NCI-H774 (cell line): ENCODE results near the gene SULT2B1.
"Not testable (repeated sequence)": the region's sequence is repeated elsewhere in the genome, so short reads cannot be mapped to it uniquely, and the experiment has no call there.

Source experiments
- DNase-seq: peaks from one replicate; lab custom pipeline; 2025; lab: John Stamatoyannopoulos, UW

Gene SULT2B1

GRCh38 chr19:48529156-48529555, 22.8 kb upstream of the SULT2B1 start:
- no peak for DNase-seq

- DNase-seq: no peak
These were observed 21.8 kb upstream of the SULT2B1 start for GRCh38 chr19:48530066-48530720.

GRCh38 chr19:48530770-48531169, 21.2 kb upstream of the SULT2B1 start:
- no peak for DNase-seq

GRCh38 chr19:48533770-48534169, 18.2 kb upstream of the SULT2B1 start:
- no peak for DNase-seq

GRCh38 chr19:48537541-48537940, 14.4 kb upstream of the SULT2B1 start:
- DNase-seq: no peak

GRCh38 chr19:48538057-48538456, 13.9 kb upstream of the SULT2B1 start:
- DNase-seq: not testable (repeated sequence)

- peak; percentile 90 for DNase-seq
These were observed 12.4 kb upstream of the SULT2B1 start for GRCh38 chr19:48539503-48540096.

GRCh38 chr19:48540110-48540509, 11.9 kb upstream of the SULT2B1 start:
- DNase-seq: peak; percentile 15

GRCh38 chr19:48541813-48542212, 10.2 kb upstream of the SULT2B1 start:
- no peak for DNase-seq

GRCh38 chr19:48543121-48543710, 8.8 kb upstream of the SULT2B1 start:
- peak; percentile 29 for DNase-seq

GRCh38 chr19:48544856-48545750, 6.9 kb upstream of the SULT2B1 start:
- DNase-seq: no peak

GRCh38 chr19:48547722-48548121, 4.2 kb upstream of the SULT2B1 start:
- no peak for DNase-seq

GRCh38 chr19:48548253-48548911, 3.6 kb upstream of the SULT2B1 start:
- DNase-seq: no peak

GRCh38 chr19:48549380-48549779, 2.6 kb upstream of the SULT2B1 start:
- DNase-seq: no peak

- no peak for DNase-seq
These were observed 692 bp downstream of the SULT2B1 start for GRCh38 chr19:48552406-48553322.

GRCh38 chr19:48553676-48554384, 1.9 kb downstream of the SULT2B1 start:
- DNase-seq: no peak

- no peak for DNase-seq
These were observed 2.6 kb downstream of the SULT2B1 start for GRCh38 chr19:48554385-48555091.

GRCh38 chr19:48556163-48556562, 4.2 kb downstream of the SULT2B1 start:
- DNase-seq: no peak

- no peak for DNase-seq
These were observed 4.9 kb downstream of the SULT2B1 start for GRCh38 chr19:48556825-48557224.
